ENCODE results near the gene GDPGP1. TPM values are rescaled to one million over a fixed set of nuclear protein-coding genes. Genes with fewer than 3 reads are reported as not detected.
"Not testable (repeated sequence)": the region's sequence is repeated elsewhere in the genome, so short reads cannot be mapped to it uniquely, and the experiment has no call there.

The GDPGP1 gene, protein sequence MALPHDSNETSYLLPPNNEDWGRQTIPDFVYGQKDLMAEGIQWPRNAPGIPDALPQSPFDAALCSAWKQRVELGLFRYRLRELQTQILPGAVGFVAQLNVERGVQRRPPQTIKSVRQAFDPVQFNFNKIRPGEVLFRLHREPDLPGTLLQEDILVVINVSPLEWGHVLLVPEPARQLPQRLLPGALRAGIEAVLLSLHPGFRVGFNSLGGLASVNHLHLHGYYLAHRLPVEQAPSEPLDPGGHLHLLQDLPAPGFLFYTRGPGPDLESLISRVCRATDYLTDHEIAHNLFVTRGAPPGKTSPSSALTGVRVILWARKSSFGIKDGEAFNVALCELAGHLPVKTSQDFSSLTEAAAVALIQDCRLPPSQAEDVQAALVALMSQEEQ
- total RNA-seq: 1 to 10 TPM; 4.1 to 5.9 TPM
- long read RNA-seq, donor 1: 0 reads
- long read RNA-seq, donor 2, partial matches to known transcripts: 0 of 5 reads
- long read RNA-seq, donor 2, other reads (novel, unspliced or antisense): 1 of 5 reads

DNA sequence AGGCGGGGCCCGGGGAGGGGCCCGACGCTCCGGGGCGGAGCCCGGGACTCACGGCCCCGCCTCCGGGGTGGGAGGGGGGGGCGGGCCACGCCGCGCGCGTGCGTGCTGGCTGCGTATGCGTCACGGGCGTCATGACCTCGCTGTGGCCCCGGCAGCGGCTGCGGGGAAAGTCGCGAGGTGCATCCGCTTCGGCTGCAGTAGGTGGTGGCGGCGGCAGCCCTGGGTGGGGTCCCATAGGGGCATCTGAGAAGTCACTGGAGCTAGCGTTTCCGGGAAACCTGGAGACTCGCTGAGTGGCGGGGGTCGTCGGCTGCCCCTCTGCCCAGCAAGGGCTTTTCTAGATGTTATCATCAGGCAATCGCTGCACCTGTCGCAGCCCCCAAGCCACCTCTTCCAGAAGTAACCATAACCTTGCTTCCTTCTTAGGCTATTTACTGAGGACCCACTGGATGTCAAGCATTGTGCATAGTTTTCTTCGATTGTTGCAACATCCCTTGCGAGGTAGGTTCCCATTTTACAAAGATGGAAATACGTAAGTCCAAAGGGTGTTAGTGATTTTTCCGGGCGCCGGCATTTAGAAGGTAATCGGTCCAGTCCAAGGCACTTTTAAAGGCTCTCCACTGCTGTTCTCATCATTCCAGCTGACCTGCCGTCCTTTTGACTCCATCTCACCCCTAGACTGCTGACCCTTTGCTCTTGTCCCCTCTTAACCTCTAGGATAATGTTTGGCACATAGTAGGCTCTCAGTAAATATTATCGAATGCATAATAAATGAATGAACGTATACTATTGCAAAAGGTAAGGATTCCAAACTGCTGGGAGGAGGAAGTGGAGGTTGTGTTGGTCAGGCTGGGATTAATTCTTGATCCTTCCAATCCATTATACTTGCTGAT is at the start of gene GDPGP1:
Gene GDPGP1, plus strand, starts transcription at position 114 of the 893 bp plus-strand sequence. CDS start 6,700 bp downstream, outside the sequence.
- no peak for DNase-seq (ENCODE audit: low spot score)
- intact Hi-C loops (cut with DNase I): loop anchor here in 1 of 2 donors (10.0 kb wide), 1 partner anchor 480 kb away; the partner anchor contains the start of gene MESP1

DNA sequence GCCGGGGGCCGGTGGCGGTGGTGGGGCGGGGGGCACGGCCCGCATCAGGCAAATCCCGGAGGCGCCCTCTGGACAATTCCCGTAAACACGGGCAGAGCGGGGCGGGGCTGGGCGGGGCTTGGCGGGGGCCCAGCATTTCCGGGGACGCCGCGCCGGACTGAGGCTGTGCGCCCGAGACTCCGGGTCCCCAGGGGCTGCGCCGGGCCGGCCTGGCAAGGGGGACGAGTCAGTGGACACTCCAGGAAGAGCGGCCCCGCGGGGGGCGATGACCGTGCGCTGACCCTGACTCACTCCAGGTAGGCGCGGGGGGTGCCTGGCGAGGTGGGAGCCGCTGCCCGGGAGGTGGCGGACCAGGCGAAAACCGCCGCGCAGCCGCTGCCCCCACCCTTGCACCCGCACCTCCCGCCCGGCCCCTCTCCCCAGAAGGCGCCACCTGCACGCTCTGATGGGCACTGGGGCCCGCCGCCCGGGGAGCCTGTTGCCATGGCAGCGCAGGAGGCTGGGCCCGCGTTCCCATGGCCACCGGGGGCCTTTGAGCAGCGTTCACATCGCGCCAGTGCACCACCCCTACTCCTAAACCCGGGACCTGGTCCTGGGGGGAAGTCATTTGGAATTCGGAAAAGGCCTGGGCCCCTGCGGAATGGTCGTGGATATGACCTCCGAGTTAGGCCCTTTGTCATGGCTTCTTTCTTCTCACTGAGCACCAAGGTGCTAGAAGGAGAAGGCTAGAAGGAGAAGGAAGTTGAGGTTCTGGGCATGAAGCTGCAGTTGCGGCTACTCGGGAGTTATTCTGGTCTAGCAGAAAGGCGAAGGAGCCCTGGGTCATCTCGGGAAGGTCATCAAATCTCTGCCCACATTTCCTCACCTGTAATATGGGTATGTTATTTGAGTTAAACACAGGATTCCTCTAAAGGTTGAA is 49.0 kb upstream of the GDPGP1 start:
- peak; percentile 92 for DNase-seq (ENCODE audit: low spot score)
- intact Hi-C loops (cut with DNase I): no loop called here

DNA sequence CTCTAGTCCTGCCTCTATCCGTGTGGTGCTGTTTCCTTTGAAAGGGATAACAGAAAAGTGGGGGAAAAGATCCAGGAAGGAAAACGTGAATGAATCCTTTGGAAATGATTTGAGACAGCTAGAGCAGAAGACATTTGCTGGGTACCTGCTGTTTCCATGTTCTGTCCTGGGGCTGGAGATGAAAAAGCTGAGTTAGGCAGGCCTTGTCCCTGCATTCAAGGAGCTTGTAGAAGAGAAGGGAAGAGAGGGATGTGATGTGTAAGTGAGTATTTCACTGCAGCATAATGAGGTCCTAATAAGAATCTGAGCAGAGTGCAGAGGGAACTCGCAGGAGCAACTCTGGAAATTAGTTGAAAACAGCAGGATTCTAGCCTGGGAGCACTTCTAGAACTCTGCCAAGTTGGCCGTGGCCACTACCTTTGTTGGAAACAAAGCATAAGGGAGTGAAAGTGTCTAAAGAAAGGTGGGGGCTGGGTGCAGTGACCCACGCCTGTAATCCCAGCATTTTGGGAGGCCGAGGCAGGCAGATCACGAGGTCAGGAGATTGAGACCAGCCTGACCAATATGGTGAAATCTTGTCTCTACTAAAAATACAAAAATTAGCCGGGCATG is 46.6 kb upstream of the GDPGP1 start:
- intact Hi-C loops (cut with DNase I): no loop called here

DNA sequence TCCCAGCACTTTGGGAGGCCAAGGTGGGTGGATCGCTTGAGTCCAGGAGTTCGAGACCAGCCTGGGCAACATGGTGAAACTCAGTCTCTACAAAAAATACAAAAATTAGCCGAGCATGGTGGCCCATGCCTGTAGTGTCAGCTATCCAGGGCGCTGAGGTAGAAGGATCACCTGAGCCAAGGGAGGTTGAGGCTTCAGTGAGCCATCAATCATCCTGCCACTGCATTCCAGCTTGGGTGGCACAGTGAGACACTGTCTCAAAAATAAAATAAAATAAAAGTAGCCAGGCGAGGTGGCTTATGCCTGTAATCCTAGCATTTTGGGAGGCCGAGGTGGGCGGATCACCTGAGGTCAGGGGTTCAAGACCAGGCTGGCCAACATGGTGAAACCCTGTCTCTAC is 45.9 kb upstream of the GDPGP1 start:
- DNase-seq (ENCODE audit: low spot score); intact Hi-C loops (cut with DNase I): not testable (repeated sequence)

More for the DNA sequence above, 46.6 kb upstream of the GDPGP1 start:
- DNase-seq (ENCODE audit: low spot score): no peak

DNA sequence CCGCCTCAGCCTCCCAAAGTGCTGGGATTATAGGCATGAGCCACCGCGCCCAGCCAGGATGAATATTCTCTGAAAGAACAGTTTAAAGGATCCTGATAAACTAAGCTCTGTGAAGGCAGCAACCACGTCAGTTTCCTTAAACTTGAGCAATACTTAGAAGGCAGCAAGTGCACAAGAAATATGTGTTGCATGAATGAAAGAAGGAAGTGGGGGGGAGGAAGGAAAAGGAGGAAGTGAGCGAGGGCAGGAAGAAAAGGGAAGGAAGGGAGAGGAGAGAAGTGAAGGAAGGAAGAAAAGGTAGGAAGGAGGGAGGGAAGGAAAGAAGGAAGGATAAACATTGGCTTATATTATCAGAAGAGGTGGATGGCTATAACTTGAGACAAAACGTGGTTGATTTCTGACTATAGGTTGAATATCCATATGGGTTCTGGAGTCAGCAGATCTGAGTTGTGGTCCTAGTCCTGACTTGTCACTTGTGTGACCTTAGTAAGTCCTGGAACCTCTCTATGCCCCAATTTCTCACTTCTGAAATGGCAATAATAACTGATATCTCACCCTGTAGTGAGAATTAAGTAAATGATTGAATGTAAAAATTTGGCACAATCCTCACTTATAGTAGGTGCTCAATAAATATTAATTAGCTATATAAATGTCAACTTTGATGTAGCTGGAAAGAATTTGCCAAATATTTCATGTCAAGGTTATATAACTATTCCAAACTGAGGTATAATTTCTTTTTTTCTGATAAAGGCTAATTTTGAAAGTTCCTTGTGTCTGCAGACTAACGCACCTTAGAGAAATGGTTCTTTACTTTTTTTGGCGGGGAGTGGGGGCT is 44.9 kb upstream of the GDPGP1 start:
- no peak for DNase-seq (ENCODE audit: low spot score)
- intact Hi-C loops (cut with DNase I): no loop called here

DNA sequence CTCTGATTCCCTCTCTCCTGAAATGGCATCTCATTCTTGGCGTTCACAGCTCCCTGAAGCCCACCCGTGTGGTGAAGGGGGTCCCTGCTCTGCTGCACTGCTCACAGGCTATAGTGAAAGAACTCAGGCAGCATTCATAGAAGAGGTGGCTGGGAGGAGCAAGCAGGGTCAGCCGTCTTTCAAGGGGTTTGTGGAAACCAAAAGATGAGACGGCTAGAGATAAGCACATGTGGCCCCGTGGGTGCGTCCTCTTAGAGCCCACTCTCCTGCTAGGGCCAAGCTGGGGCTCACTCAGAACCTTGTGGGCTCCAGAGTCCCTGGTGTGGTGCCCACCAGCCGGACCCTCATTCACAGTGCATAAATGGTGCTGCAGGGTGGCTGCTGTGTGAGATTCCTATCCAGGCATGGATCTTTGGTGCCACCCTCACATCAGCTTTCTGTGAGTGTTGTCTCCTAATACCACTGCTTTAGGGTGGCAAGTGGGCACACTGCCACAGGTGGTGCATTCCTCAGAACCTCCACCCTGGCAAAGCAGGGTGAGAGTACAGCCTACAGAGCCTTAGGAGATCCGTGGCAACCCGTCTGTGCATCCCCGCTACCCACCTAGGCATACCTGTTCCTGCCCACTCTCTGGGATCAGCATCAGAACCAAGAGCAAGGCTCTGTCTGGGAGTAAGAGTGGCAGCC is 44.1 kb upstream of the GDPGP1 start:
- DNase-seq (ENCODE audit: low spot score): no peak
- intact Hi-C loops (cut with DNase I): no loop called here

DNA sequence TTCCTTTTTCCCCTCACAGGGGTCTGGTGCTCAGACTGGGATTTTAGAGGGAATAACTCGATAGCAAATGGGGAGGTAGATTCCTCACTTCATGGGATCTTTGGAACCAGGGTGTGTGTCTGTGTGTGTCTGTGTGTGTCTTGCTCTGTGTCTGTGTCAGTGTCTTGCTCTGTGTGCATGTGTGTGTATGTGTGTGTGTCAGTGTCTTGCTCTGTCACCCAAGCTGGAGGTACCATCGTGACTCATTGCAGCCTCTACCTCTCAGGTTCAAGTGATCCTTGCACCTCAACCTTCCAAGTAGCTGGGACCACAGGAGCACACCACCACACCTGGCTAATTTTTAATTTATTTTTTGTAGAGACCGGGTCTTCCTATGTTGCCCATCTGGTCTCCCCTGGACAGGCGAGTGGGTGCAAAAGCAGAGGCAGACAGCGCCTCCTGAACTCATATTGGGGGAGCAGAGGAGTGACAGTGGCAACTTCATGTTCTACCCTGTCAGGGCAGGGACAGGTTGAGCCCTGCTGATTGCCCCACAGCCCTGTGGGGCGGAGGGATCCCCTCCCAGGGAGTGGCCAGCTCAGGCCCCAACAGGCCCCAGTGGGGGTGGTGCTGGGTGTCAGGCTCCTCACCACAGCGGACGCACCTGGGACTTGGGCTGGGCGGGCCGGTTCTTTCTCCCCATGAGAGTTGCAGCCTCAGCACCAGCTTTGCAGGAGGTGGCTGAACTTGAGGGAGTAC is 43.2 kb upstream of the GDPGP1 start:
- intact Hi-C loops (cut with DNase I): no loop called here
- no peak for DNase-seq (ENCODE audit: low spot score)

DNA sequence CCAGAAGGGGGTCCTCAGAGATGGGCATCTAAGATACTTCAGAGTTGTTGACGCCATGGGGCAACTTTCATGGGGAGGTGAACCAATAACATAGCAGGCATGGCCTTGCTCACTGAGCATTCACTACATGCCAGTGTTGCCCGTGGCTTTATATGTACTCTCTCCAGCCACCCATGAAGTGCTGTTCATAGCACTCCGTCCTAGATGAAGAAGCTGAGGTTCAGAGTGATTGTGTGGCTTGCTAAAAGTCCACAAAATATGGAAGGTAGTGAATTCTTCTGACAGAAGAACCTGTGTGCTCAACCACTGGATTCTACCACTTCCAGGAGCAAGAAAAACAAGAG is 42.7 kb upstream of the GDPGP1 start:
- DNase-seq (ENCODE audit: low spot score): no peak
- intact Hi-C loops (cut with DNase I): no loop called here

DNA sequence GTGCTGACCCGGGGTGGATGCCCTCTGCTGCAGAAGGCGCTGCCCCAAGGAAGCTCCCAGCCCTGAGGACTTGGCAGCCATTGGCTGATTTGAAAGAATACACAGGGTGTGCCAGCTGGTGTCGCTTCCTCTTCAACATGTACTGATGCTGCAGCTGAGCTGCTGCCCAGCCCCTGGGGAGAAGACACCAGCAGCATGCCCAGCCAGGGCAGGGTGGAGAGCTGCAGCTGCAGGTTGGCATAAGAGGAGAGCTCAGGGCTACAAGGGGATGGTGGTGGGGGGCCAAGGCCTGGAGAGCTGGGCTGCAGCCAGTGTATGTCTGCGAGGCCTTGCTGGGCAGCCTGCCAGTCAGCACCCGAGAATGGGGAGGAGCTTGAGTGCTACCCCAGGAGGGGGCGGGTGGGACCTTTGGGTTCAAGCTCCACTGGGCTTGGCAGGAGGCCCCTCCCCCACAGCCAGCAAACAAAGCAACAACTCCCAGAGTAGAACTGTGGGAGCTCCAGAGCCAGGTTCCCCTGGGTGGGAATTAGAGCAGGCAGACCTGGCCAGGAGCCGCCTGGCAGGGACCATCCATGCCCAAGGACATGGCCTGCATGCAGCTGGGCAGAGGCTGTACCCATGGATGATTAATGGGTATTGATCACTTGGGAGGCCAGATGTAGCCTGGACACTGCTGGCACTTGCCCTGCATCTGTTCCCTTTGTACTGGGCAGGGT is 42.1 kb upstream of the GDPGP1 start:
- peak; percentile 88 for DNase-seq (ENCODE audit: low spot score)
- intact Hi-C loops (cut with DNase I): no loop called here

DNA sequence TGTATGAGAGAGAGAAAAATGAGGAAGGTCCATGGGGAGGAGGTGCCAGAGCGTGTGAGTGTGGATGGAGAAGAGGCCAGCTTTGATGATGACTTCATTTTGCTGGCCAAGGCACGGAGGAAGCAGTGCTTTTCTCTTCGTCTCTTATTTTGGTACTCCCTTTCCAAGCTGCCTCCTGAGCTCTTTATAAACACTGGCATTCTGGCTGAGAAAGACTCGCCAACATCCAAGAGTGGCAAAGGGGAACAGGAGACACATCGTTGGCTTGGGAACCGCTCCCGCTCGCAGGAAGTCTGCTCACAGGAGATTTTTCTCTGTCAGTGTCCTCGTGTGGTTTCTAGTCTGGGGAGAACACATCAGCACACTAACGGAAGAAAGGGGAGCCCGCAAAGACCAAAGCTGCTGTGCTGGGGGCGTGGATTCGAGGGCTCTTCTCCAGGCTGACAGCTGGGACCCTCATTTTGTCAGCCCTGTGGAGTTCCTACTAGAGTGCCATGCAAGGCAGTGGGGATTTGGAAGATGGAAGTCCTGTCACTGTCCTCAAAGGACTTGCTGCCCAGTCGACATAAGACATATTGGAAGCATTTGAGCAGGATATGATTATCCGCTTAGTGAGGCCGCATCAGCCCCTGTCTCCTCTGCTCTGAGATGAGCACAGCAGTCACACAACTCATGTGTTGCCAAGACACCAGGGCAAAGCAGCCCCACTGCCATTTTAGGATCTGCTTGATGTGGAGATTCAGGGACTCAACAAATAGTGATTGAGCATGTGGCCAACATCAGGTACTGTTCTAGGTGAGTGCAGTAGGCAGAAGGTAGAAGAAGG is 40.8 kb upstream of the GDPGP1 start:
- intact Hi-C loops (cut with DNase I): no loop called here
- no peak for DNase-seq (ENCODE audit: low spot score)

DNA sequence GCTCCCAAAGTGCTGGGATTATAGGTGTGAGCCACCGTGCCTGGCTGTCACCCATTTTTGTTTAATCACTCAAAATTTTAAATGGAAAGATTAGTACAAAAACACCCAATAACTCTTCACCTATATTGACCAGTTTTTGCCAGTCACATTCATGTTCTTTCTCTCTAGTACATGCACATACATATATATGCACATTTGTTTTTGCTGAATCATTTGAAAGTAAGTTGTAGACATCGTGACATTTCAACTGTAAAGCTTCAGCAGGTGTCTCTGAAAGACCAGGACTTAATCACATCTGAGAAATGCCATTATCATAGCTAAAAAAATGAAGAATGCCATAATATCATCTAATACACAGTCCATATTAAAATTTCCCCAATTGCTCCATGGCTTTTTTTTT is 39.4 kb upstream of the GDPGP1 start:
- no peak for DNase-seq (ENCODE audit: low spot score)
- intact Hi-C loops (cut with DNase I): no loop called here

DNA sequence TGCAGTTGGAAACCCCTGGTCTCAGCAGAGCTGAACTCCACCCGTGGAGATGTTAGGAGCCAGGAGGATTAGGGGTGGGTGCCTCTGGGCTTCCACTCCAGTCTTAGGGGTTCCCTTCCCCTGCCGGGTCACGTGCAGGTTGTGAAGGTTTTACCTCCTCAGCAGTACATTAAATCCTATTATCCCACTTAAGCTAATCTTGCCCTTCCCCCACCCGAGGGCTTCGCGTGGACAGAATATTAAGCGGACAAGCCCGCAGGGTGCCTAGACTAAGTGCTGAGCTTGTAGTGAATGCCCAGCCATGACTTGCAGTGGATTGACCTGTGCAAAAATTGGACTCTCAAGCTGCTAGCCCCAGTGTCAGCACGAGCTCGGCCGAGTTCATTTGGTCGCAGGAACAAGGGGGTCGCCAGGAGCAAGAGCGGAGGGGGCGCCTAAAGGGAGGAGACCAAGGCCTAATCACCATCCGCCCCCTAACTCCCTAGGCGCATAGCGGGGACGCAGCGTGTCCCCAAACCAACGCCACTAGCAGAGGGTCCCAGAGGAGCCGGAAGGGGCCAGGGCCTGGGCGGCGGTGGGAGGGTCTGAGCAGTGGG is 33.4 kb upstream of the GDPGP1 start:
- intact Hi-C loops (cut with DNase I): loop anchor here in 1 of 2 donors (5.0 kb wide), 1 partner anchor 38 kb away; no protein-coding TSS in a partner anchor
- no peak for DNase-seq (ENCODE audit: low spot score)

DNA sequence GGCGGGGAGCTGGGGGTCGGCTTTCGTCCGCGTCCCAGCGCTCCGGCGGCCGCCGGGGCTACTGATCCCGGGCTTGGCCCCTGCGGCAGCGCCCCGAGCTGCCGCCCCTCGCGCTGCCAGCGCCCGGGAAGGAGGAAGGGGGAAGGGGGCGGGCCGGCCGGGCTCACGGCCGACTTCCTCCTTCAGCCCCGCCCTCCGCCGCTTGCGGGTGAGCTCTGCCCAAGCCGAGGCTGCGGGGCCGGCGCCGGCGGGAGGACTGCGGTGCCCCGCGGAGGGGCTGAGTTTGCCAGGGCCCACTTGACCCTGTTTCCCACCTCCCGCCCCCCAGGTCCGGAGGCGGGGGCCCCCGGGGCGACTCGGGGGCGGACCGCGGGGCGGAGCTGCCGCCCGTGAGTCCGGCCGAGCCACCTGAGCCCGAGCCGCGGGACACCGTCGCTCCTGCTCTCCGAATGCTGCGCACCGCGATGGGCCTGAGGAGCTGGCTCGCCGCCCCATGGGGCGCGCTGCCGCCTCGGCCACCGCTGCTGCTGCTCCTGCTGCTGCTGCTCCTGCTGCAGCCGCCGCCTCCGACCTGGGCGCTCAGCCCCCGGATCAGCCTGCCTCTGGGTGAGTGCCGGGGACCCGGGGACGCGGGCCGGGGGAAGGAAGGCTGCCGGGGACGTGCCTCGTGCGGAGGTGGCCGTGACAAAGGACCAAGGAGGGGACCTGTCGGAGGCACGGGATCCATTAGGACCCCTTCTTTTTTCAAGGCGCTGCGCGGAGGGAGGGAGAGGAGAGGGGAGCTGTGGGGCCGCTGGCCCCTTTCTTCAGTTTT is 32.7 kb upstream of the GDPGP1 start, which contains the start of gene SEMA4B:
Gene SEMA4B, plus strand, starts transcription at position 201 of the 814 bp plus-strand sequence. Its CDS starts 249 bp downstream, at position 450.
- DNase-seq (ENCODE audit: low spot score): peak; percentile 90
- intact Hi-C loops (cut with DNase I): loop anchor here in 1 of 2 donors (5.0 kb wide), 1 partner anchor 39 kb away; no protein-coding TSS in a partner anchor
